Stimulated activated CD8-positive, alpha-beta memory T cell treated with anti-CD3 and anti-CD28 coated beads, Interleukin-7, amount 100 ng/mL, for 4 hours (primary cell): ENCODE measurements around the gene SYNGR2.
"Not testable (repeated sequence)": the region's sequence is repeated elsewhere in the genome, so short reads cannot be mapped to it uniquely, and the experiment has no call there.

Source experiments
- DNase-seq, 2 donors: peaks; one replicate each; pipeline ENCODE4 v3.0.0-alpha.2; 2020; ENCODE audit warnings: low read depth in 2 of 2

SYNGR2 gene

DNA sequence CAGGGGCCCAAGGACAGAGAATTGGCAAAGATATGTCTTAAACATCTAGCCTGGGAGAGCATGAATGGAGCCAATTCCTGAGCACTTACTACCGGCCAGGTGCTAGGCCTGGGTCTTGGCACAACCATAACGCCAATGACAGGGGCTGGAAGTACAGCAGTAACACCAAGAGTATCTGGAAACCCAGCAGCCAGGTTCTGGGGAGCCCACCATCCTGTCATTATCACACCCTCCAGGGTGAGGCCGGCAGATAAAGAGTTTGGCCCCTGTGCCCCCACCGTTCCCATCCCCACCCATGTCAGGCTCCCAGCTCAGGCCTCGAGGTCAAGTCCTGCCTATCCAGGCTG lies 38.3 kb upstream of the SYNGR2 start:
- no peak for DNase-seq

- peak; percentile 60 to 64 for DNase-seq
These were observed 37.8 kb upstream of the SYNGR2 start, which contains the start of gene TMC8 for GRCh38 chr17:78130437-78131101. TMC8 (plus strand) TSS chr17:78130771; CDS start chr17:78131589, 818 bp downstream.

- DNase-seq: peak; percentile 70 to 84
These were observed 37.0 kb upstream of the SYNGR2 start for GRCh38 chr17:78131172-78132083.

DNA sequence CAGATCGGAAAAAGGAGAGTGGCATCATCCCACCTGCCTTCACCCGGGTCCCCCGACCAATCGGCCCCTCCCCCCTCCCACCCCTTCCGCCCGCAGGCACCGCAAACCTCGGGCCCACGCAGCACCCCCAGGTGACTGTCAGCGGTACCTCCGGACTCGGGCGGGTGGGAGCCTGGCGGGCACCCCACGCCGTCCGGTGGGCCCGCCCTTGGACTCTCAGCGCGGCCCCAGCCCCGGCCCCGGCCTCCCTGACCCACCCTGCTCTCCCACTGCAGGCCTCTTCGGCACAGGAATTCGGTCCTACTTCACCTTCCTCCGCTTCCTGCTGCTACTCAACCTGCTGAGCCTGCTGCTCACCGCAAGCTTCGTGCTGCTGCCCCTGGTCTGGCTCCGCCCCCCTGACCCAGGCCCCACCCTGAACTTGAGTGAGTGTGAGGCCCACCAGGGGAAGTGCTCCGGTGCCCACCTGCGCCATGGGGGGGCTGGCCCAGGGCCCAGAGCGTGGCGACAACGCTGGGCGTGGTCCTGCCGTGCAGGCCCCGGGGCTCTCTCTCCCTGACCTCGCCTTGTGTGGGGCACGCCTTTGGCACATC lies 36.2 kb upstream of the SYNGR2 start:
- DNase-seq: peak; percentile 58 to 72

DNA sequence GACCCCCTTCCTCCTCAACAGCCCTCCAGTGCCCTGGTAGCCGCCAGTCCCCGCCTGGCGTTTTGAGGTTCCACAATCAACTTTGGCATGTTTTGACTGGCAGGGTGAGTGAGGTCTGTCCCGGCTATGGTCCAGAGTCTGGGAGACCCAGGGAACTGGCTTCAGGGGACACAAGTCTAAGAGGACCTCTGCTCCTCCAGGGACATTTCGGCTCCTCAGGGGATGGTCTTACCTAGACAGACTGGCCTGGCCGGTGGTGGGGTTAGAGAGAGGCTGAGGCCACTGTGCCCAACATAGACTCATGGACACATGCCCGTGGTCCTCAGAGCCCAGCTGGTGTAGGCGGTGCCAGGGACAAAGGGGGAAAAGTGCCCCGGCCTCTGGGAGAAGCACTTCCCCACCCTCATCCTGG lies 35.6 kb upstream of the SYNGR2 start:
- DNase-seq: no peak

- DNase-seq: no peak
These were observed 35.0 kb upstream of the SYNGR2 start for GRCh38 chr17:78133179-78133951.

DNA sequence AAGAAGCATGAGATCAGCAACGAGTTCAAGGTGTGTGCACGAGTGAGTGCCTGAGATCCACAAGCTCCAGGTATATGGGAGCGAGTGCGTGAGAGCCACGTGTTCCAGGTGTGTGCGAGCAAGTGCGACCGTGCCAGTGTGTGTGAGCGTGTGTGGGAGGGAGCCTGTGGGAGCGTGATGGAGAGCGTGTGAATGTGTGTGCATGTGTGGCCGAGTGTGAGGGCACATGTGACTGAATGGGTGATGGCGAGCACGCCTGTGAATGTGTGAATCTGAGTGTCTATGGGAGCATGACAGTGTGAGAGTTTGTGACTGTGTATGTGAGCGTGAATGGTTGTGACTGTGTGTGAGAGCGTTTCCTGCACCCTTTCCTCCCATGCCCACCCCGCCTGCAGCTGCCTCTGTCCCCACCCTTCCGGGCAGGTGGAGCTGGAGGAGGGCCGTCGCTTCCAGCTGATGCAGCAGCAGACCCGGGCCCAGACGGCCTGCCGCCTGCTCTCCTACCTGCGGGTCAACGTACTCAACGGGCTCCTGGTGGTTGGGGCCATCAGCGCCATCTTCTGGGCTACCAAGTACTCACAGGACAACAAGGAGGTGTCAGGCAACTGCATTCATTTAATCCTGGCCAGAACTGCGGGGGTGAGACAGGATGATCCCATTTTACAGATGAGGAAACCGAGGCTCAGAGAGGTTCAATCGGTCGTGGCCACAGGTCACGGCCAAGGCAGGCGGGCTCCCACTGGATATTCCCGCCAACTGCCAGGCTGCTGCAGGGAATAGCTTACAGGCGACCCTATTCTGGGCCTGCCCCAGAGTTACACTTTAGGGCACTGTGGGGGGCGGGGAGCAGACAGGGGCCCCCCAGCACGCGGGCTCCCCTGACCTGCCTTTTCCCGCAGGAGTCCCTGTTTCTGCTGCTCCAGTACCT lies 34.1 kb upstream of the SYNGR2 start:
- DNase-seq: peak; percentile 52 to 63

GRCh38 chr17:78134899-78135385 lies 33.4 kb upstream of the SYNGR2 start:
- no peak for DNase-seq

DNA sequence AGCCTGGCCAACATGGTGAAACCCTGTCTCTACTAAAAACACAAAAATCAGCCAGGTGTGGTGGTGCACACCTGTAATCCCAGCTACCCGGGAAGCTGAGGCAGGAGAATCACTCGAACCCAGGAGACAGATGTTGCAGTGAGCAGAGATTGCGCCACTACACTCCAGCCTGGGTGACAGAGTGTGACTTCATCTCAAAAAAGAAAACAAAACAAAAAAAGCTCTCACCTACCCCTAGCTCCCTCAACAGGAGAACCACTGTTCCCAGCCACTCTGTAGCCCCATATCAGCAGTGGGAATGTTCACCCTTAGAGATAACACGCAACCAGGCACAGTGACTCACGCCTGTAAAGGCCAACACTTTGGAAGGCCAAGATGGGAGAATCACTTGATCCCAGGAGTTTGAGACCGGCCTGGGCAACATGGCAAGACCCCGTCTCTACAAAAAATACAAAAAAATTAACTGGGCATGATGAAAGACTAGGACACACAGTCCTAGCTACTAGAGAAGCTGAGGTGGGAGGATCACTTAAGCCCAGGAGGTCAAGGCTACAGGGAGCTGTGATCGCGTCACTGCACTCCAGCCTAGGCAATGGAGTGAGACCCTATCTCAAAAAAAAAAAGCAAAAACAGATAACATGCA lies 32.4 kb upstream of the SYNGR2 start:
- no peak for DNase-seq

- DNase-seq: no peak
These were observed 30.8 kb upstream of the SYNGR2 start for GRCh38 chr17:78137392-78138203.

GRCh38 chr17:78138204-78139060 lies 29.9 kb upstream of the SYNGR2 start:
- DNase-seq: no peak

DNA sequence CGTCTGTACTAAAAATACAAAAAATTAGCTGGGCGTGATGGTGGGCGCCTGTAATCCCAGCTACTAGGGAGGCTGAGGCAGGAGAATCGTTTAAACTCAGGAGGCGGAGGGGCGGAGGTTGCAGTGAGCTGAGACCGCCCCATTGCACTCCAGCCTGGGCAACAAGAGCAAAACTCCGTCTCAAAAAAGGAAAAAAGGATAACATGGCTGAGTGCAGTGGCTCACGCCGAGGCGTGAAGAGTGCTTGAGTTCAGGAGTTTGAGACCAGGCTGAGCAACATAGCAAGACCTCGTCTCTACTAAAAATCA lies 28.6 kb upstream of the SYNGR2 start:
- not testable (repeated sequence) for DNase-seq

DNA sequence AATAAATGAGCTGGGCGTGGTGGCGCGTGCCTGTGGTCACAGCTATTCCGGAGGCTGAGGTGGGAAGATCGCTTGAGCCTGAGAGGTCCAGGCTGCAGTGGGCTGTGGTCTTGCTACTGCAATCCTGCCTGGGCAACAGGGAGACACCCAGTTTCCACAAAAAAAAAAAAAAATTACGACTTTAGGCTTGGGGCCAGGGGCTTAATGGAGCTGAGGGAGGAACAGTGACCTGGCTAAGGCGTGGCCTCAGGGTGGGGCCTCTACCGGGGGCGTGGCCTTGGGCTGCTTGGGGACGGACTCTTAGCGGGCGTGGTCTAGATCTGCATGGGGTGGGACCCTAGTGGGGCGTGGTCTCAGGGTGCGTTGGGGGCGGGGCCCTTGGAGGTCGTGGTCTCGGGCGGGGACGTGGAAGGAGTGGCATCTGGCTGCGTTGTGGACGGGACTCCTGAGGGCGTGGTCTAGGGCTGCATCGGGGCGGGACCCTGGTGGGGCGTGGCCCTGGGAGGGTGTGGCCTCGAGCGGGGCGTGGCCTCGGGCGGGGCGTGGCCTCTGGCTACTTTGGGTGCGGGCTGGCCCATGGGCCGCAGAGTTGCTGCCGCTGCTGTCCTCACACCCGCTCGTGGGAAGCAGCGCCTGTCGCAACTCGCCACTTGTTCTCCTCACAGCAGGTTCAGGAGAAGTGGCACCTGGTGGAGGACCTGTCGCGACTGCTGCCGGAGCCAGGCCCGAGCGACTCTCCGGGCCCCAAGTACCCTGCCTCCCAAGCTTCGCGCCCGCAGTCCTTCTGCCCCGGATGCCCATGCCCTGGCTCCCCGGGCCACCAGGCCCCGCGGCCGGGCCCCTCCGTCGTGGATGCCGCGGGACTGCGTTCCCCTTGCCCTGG lies 28.0 kb upstream of the SYNGR2 start:
- DNase-seq: peak; percentile 79 to 89

GRCh38 chr17:78141437-78142118 lies 26.8 kb upstream of the SYNGR2 start:
- DNase-seq: no peak

GRCh38 chr17:78142119-78142861 lies 26.1 kb upstream of the SYNGR2 start:
- DNase-seq: no peak
